HG02885 (cell line): ENCODE data around the gene ANKMY2.
A peak's percentile ranks its signal among the peaks of the same experiment; 100 is the strongest.
"Not testable (repeated sequence)": the region's sequence is repeated elsewhere in the genome, so short reads cannot be mapped to it uniquely, and the experiment has no call there.

Source experiments
- ATAC-seq: cut with Tn5 transposase; IDR thresholded peaks from one replicate; pipeline ENCODE4 v1.9.1; 2021; ENCODE audit warnings: mild to moderate bottlenecking; ENCODE audit not compliant: unreplicated experiment, poor library complexity

ANKMY2 gene

DNA sequence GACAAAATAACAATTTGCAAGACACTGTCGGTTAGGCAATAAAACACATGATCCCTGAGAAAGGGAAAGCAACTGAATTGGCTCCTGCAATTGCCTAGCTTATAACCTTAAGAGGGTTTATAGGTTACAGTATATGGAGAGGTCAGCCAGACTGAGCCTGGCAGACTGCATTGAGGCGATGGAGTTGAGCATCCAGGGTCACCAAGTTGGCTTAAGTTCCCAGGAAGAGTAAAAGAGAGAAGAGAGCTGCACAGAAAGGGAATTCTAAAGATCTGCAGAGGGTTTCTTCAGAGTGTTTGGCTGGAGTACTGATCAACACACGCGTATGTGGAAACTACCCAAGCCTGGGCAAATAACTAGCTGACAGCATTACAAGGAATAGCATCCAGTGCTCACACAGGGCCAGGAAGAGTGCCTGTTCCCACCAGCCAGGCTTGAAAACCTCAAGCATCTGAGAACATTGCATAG is 11.2 kb downstream of the ANKMY2 start:
- no peak for ATAC-seq

DNA sequence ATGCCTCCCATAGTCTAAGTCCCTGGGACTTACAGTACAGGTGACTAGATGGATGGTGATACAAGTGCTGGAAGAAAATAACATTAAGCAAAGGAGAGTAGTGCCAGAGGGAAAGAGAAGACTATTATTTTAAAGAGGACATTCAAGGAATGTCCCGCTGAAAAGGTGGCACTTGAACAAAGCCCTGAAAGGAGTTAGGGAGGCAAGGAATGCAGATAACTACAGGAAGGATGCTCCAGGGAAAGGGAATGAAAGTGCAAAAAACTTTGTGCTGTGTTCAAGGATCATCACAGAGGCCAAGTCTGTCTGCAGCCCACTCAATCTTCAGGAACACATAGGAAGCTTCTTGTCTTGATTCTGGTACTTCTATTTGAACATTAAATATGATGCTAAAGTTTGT is 14.9 kb downstream of the ANKMY2 start:
- no peak for ATAC-seq

DNA sequence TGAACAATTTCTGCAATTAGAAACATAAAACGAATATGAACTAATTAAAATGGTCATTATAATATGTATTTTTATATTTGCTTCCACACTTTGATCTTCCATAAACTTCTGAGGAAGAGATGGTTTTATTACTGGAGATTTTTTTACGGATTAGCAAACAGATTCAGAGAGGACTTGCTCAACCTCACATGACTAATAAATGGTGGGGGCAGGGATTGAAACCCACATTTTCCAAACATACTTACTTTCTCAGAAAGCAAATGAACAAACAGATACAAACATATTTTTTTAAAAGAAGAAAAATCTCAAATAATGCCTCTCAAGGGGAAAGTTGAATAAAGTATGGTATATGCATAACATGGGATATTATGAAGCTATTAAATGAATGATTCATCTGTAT is 18.3 kb downstream of the ANKMY2 start:
- no peak for ATAC-seq

DNA sequence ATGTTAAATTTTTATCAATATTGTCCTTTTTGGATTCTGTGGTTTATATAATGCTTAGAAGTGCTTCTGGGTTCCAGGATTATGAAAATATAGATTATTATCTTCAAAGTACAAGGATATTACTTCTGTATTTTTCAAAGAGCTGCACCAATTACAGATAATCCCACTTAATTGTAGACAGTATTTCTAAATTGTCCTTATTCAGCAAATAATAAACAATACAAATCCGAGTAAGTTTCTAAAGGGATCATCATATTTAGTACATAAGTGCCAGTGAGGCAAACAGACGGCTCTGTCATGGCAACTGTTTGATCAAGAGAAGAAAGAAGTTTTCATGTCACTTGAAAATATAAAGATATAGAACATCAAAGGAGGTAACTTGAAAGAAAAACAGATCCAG is 19.2 kb downstream of the ANKMY2 start:
- ATAC-seq, result no peak

DNA sequence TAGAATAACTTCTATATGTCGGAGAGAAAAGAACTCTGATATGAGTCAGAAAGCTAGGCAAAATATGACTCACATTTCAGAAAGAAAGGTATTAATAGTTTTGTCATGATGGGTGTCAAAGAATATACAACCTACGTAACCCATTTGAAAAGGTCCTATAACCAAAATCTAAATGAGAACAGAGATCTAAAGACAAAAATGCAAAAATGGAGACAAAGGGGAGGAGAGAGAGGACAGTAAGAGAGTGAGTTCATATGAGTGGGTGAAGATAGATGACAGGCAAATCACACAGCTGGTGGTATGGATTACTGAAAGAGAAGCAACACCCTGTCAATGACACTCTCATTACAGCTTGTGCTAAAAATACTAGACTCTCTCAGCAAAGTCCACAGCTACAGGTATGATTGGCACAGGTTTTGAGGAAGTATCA is 25.6 kb downstream of the ANKMY2 start:
- ATAC-seq, result peak; percentile 98

DNA sequence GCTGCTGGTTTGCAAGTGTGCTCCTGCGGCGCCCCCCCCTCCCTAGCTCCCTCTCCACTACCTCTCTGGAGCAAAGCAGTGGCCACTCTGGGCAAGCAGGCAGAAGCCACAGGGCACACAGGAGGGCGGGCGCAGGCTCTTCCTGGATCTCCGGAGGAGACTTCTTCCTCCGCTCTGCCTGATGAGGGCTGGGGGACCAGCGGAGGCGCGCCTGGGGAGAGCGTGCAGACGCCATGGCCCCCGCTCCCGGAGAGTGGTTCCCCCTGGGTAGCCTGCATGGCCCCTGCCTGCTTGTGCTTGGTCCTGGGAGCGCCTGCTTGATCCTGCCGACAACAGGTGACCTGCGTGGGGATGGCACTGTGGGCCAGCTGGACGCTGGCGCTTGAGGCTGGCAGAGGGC is 29.0 kb downstream of the ANKMY2 start:
- no peak for ATAC-seq

DNA sequence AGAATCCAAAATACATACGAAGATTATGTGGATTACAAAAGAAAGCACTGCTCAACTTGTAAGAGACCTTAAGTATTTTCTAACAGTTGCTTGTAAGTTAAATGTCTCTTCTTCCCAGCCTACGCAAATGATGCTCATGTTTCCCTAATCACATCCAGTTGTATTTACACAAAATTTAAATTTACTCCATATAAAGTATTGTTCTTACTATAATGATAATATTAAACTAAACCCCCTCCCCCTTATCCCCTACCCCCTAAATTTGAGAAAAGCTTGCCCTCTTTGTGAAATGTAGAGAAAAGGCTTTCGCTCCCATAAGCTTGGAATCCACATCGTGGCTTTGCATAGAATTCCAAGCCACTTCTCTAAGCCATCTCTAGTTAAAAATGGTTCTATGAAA is 29.4 kb downstream of the ANKMY2 start:
- ATAC-seq, result no peak

DNA sequence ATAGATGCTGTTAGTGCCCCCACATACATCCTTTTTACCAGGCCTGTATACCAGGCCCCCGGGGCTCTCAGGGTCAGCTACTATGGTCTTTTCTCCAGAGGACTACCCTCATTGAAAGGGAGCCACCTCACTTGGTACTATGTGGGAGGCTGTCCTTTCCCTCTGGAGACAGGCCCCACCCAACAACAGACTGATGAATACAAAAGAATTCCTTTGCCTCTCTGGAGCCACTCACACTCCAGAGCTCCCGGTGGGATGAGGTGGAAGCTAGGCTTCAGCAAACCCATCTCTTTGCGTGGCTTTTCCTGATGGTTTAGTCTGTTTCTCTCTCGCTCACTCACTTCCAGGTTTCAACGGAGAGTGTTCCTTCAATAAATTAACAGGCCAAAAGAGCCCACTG is 30.3 kb downstream of the ANKMY2 start:
- no peak for ATAC-seq

DNA sequence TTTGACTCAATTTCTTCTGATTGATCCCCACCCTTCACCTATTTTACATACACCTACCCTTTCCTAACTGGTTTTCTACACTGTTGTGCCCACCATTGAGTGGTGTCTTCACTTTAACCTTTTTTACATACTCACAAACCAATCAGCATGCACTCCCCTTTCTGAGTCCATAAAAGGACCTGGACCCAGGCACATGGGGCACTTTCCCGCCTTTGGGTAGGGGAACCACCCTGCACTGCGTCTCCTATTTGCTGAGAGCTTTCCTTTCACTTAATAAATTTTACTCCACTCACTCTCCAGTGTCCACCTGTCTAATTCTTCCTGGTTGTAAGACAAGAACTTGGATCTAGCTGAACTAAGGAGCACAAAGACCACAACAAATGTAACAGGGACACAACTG is 33.8 kb downstream of the ANKMY2 start:
- ATAC-seq, result no peak

DNA sequence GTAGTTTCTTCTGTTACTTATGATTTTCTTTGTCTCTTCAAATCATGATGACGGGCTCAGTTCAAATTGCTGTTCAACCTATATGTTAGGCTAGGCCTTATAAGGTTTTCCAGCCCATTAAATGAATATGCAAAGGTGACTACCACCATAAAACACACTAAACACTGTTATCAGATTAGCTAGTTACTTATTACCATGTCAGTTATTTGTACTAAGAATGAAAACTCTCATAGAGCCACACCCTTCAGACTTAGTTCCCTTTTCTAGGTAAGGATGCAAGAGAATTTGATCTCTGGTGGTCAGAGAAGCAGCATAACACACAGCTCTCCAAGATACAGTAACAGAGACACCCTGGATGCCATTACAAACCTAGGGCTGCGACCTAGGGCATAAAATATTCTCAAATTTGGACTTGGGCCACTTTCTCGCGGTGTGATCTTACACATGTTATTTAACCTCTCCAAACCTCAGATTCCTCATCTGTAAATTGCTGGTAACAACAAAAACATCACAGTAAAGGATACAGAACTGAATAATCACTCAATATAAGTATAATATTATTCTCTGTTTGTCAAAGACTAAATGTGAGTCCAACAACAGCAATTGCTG is 35.6 kb downstream of the ANKMY2 start:
- ATAC-seq, result peak; percentile 79

DNA sequence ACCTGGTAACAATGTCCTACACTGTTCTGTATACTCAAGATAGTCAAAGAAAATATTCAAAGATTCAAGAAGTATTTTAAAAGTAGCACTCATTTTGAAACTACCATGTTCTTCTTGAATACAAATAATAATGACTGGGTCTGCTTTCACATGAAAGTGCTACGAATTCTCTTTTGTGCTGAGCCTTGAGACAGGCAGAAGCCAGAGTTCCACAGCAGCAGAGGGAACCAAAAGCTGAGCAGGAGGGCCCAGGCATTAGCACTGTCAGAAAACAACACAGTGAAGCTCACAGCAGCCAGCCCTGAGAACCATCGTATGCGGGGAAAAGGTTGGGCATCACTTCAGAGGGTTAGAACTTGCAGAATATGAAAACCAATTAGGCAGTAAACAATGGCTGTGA is 38.9 kb downstream of the ANKMY2 start:
- peak; percentile 43 for ATAC-seq

DNA sequence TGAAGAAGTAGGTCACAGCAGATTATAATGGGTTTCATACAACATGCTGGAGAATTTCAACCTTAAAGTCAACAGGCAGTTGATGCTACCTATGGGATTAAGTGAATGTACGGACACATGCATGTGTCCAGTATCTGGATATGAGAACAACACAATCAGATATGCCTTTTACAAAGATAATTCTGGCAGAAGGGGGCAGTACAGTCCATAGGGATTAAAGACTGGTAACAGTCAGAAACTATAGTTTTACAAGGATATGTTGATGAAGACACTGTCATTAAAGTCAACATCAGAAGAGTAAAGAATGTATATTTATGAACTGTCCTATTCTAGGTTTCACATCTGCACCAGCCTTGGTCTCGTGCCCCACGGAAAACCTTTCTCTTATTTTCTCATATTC is 41.5 kb downstream of the ANKMY2 start:
- ATAC-seq, result no peak

DNA sequence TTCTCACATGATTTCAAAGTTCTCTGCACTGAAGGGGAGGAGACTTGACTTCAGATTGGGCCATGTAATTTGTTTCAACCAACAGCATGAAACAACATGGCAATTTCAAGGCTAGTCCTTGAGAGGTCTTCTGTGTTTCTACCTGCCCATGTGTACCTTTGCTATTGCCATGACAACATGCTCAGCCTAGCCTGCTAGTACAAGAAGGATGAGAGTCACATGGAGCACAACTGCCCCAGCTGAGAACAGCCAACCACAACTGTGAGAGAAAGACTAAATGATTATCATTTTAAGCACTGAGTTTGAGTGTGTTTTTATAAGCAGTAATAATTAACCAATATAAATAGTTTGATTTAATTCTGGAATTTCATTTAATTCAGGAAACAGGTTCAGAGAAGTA is 41.9 kb downstream of the ANKMY2 start:
- no peak for ATAC-seq

DNA sequence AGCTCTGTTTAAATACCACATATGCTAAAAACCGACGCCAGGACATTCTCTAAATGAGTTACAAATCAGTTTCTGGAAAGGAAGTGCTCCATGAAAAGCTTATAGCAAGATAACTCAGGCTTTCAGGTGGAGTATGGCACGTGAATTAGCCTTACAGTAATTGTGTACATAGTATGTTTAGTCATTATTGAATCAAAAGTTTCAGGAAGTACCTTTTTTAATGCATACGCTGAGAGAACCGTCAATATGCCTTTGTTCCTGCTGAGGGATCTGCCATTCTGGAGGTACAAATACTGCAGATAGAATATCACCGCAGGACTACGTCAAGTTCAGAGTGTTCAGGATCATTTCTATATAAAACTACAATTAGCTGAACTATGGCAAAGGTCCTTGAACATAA is 45.7 kb downstream of the ANKMY2 start:
- ATAC-seq, result no peak

DNA sequence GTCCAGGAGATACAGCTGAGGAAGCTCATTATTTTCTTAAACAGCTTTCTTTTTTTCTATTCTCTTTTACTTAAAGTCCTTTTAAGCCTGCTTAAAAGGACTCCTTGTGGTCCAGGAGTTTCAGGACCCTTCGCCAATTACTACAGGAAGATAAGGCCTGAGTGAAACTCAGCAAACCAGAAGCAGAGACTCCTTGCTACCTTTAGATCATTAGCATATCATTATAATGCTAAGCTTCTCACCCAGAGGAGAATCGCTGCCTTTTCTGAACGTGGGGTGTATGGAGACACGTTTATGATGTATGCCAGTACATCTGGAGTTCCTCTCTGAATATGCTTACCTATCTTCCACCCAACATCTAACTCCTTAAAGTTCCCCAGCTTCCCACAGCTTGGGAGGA is 47.5 kb downstream of the ANKMY2 start:
- ATAC-seq, result no peak

DNA sequence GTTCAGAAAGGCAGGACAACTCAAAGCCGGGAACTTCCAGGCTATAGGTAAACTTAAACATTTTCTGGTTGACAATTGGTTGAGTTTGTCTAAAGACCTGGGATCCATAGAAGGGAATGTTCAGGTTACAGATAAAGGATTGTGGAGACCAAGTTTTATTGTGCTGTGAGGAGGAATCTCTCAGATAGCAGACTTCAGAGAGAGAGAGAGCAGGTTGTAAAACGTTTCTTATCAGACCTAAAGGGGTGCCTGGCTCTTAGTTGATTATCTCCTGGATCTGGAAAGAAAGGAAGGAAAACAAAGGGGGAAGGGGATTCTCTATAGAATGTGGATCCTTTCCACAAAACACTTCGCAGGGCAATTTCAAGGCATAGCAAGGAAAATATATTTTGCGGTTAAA is 50.0 kb downstream of the ANKMY2 start:
- ATAC-seq, result not testable (repeated sequence)

DNA sequence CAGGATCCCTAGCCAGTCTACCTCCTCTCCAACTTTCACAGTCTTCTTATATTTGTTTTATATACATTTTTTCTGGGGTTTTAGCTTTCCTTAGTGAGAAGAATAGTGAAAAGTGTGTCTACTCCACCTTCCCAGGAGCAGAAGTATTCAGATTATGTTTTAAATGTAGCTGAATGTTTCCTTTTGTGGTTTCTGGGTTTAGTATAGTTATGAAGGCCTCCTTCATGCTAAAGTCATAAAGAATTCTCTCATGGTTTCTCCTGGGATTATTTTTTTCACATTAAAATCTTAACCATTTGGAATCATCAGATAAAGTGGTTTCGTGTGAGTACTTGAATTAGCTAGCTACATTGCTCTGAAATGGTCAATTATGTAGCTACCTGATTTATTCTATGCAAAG is 50.9 kb downstream of the ANKMY2 start:
- no peak for ATAC-seq

DNA sequence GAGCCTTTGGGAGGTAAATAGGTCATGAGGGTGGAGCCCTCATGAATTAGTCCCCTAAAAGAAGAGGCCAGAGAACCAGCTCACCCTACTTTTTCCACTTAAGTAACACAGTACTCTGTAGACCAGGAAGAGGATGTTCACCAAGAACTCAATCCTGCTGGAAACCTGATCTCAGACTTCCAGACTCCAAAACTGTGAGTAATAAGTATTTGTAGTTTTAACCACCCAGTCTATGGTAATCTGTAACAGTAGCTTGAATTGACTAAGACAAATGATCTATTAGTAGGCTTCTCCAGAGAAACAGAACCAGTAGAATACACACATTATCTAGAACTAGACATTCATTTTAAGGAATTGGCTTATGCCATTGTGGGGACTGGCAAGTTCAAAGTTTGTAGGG is 51.5 kb downstream of the ANKMY2 start:
- no peak for ATAC-seq

DNA sequence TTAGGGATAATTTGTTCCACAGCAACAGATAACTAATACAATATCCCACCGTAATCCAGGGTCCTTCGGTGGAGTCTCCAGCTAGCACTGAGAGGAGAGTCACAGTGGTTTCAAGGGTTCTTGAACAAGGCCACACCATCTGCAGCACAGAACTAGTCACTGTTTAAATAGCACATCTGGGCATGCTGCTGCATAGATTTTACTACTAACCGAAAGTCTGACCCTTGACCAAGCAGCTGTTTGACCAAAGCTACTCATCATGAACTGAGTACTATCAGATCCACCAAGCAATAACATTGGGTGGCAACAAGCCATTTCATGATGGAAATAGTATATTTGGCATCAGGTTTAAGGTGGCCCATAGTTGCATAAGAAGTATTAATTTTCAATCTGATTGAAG is 53.2 kb downstream of the ANKMY2 start:
- no peak for ATAC-seq

DNA sequence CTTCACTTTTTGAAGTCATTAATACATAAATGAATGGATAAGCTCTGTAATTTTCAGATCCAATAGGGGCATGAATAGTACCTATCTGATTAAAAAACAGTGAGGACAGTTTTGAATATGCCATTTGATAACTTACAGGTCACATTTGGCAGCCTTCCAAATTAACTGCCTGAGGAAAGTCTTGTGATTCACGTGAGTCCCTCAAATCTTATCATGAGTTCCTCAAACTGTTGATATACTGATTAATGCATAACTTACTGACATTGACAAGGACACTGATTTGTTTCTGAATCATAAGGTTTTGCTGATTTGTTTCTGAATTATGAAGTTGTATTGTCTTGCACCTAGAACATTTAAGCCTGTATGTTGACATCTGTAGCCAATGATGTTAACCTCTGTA is 55.1 kb downstream of the ANKMY2 start:
- ATAC-seq, result no peak

DNA sequence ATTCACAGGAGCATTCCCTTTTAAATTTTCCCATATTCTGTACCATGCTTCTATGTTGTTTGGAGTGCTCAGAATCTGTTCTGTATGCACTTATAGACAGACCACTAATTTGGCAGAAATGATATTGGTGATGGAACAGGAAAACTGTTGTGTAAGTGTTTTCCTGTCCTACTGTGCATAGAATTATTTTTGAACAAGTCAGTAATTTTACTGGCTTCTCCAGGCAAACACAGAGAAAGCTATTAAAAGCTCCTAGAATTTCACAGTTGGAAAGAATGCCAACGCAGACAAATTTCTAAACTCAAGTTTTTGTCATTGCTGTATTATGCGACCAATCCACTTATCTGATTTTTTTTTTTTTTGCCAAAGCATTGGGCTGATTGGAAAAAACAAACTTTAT is 55.7 kb downstream of the ANKMY2 start:
- no peak for ATAC-seq

DNA sequence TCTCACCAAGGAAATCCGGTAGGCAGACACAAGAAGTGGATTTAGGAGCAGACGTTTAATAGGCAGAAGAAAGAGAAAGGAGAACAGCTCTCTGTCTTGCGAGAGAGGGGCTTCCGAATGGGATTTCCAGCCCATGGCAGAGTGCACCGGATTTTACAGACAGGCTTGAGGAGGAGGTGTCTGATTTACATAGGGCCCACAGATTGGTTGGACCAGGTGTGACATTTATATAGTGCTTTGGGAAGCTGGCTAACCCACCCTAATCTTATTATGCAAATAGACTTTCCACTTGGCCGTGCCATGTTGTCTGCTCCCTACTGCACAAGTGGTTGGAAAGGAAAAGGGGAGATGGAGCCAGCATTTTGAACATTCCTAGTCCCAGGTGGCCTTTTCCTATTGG is 57.8 kb downstream of the ANKMY2 start:
- ATAC-seq, result no peak

DNA sequence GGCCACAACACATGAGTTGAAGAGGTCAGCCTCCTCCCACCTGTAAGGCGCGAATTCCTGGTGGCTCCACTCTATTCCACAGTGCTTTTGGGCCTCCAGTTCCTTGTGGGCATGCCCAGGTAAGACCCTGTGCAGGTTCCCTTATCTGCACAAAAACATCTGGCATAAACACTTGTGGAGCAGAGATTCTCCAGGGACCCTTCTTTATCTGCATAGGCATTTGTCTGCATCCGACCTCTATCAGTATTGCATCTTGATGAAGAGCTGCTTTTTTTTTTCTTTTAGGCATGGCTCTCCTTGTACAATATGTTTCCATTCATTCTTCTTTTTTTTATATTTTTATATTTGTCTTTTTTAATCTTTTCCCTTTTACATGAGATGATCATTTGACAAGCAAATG is 58.4 kb downstream of the ANKMY2 start:
- no peak for ATAC-seq
